ENCODE data around the gene FKBP3. TPM values are rescaled to one million over a fixed set of nuclear protein-coding genes. Genes with fewer than 3 reads are reported as not detected.

Gene FKBP3
- total and polyA plus RNA-seq, 2 experiments from 2014 or later = 40.9 to 125 TPM

DNA sequence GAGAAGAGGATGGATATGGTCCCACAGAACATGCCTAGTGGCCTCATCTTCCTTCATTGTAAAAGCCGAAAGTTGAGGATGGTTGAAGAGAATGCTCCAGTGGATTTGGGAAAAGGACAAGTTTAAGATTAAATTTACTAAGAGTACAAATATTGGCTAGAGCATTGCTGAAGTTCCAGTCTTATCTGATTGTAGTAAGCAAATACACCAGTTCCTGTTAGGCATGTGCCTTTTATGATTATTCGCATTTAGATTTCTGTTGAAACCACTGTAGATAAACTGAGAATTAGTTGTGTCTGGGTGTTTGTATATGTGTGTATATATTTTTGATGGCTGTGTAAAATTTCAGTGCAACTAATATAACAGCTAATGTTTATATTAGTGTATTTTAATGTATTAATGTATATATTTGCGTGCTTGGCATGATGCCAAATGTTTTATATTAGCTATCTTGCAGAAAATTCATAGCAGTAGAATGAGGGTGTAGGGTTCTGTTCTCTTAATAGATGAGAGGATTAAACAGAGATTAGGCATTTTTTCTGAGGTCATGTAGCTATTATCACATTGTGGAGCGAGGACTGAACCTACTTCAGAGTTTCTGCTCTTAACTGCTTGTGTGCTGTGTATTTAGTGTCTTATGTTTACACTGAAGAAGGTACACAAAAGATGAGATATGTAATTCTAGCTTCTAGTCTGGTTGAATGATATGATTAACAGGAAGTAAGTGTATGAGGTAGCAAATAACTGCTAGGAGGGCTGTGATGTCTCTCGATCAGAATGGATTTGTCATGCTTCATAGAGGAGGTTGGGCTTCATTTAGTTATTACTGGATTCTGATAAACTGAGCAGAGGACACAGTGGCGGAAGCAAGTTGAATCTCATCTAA is 21.1 kb downstream of the FKBP3 start:
- H3K9ac ChIP-seq = no peak overlapping the region
- no peaks in the 10 kb centered on the region for H3K9me2 ChIP-seq (ENCODE audit: insufficient read depth)
- 82 to 84% methylated on average over 6 of the region's 6 CpGs for WGBS, 2 experiments (ENCODE audit: low coverage in 1 of 2, low lambda C conversion rate in 2 of 2, missing lambda C conversion rate in 2 of 2)
- H3K27me3 ChIP-seq (replicated peaks; ENCODE audit: insufficient read depth) = no peaks in the 10 kb centered on the region
- H3K27ac ChIP-seq = no peak overlapping the region
- H4K20me1 ChIP-seq (ENCODE audit: insufficient read depth) = no peaks in the 10 kb centered on the region
- H3K4me1 ChIP-seq (ENCODE audit: insufficient read depth) = 0 out of 2 replicates have a peak, but pooled peaks cover 5% of the 10 kb centered on the region
- H3K9me3 ChIP-seq (ENCODE audit: low read depth) = no peaks in the 10 kb centered on the region
- no peak overlapping the region for H3K4me2 ChIP-seq (ENCODE audit: unreplicated experiment)
- H3F3A ChIP-seq (ENCODE audit: insufficient read depth) = peaks cover 25% of the 10 kb centered on the region
- H3K36me3 ChIP-seq (ENCODE audit: low read depth) = peaks cover 78% of the 10 kb centered on the region
- H2AFZ ChIP-seq = no peak overlapping the region
- peak; percentile 16 for DNase-seq
- TF ChIP-seq EZH2 (IDR thresholded peaks at IDR 0.05; ENCODE audit: insufficient read depth, poor library complexity, severe bottlenecking) (no peak), EZH2phosphoT487 (IDR thresholded peaks at IDR 0.05; ENCODE audit: insufficient read depth, low read depth) (no peak)
- peaks cover 34% of the 10 kb centered on the region for H3K79me2 ChIP-seq (ENCODE audit: insufficient read depth)
- in situ Hi-C loops (cut with MboI) = no loop called here
- H3K4me3 ChIP-seq = no peak overlapping the region

GRCh38 chr14:45104561-45104960 is 29.7 kb downstream of the FKBP3 start:
- H3K9ac ChIP-seq = no peak overlapping the region
- no peak overlapping the region for H2AFZ ChIP-seq
- no peaks in the 10 kb centered on the region for H3K9me2 ChIP-seq (ENCODE audit: insufficient read depth)
- no peak overlapping the region for H3K4me3 ChIP-seq
- H3K4me2 ChIP-seq (ENCODE audit: unreplicated experiment) = no peak overlapping the region
- H4K20me1 ChIP-seq (ENCODE audit: insufficient read depth) = no peaks in the 10 kb centered on the region
- DNase-seq = no peak
- H3K27me3 ChIP-seq (replicated peaks; ENCODE audit: insufficient read depth) = no peaks in the 10 kb centered on the region
- peaks cover 71% of the 10 kb centered on the region for H3K36me3 ChIP-seq (ENCODE audit: low read depth)
- H3K9me3 ChIP-seq (ENCODE audit: low read depth) = no peaks in the 10 kb centered on the region
- in situ Hi-C loops (cut with MboI) = no loop called here
- peaks cover 5% of the 10 kb centered on the region; the same call in 1 of the 2 replicates for H3F3A ChIP-seq (ENCODE audit: insufficient read depth)
- H3K4me1 ChIP-seq (ENCODE audit: insufficient read depth) = no peaks in the 10 kb centered on the region
- peaks cover 66% of the 10 kb centered on the region for H3K79me2 ChIP-seq (ENCODE audit: insufficient read depth)
- TF ChIP-seq EZH2phosphoT487 (IDR thresholded peaks at IDR 0.05; ENCODE audit: insufficient read depth, low read depth) = no peak
- H3K27ac ChIP-seq = no peak overlapping the region
- 96 to 97% methylated on average over 1 of the region's 1 CpG for WGBS, 2 experiments (ENCODE audit: low coverage in 1 of 2, low lambda C conversion rate in 2 of 2, missing lambda C conversion rate in 2 of 2)

DNA sequence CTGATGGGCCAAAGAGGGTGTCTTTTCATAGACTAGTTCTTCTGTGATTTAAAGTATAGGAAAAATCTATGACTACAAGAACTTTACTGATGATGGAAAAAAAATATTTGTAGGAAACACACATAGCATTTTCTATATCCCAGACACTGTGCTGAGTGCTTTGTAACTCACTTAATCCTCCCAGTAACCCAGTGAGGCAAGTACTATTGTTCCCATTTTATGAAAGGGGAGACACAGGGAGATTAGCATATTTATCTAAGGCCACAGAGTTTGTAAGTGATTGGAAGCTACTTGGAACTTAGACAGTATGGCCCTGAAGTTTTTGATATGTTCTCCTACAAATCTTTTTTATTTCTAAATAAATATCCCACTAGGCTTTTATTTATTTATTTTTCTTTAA is 30.5 kb downstream of the FKBP3 start:
- Histone ChIP-seq H3K27me3 (replicated peaks; ENCODE audit: insufficient read depth) (no peaks in the 10 kb centered on the region), H3K79me2 (ENCODE audit: insufficient read depth) (peaks cover 74% of the 10 kb centered on the region), H3K36me3 (ENCODE audit: low read depth) (peaks cover 73% of the 10 kb centered on the region), H3K9me3 (ENCODE audit: low read depth) (no peaks in the 10 kb centered on the region), H3K27ac (no peak overlapping the region), H3K4me1 (ENCODE audit: insufficient read depth) (no peaks in the 10 kb centered on the region), H3K9me2 (ENCODE audit: insufficient read depth) (no peaks in the 10 kb centered on the region), H3F3A (ENCODE audit: insufficient read depth) (peaks cover under 1% of the 10 kb centered on the region; the same call in 1 of the 2 replicates), H3K4me3 (no peak overlapping the region), H3K9ac (no peak overlapping the region), H2AFZ (no peak overlapping the region), H3K4me2 (ENCODE audit: unreplicated experiment) (no peak overlapping the region), H4K20me1 (ENCODE audit: insufficient read depth) (no peaks in the 10 kb centered on the region)
- in situ Hi-C loops (cut with MboI) = no loop called here
- no peak for TF ChIP-seq EZH2phosphoT487 (IDR thresholded peaks at IDR 0.05; ENCODE audit: insufficient read depth, low read depth)
- DNase-seq = no peak

DNA sequence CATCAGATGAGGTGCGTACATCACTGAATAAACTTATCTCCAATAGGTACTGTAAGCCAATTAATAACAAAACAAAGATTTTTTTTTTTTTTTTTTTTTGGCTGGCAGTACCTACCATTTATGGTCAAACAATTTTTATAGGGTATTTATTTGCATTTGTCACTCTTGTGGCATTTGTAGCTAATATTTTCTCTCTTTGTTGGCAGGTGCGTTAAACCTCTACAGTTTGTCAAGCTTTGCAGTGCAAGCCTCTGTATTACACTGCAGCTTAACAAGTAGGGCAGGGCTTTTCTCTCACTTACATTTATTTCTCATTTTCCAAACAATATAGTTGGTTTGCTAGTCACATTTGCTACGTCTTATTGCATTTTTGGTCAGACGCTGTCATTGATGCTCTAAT is 38.1 kb downstream of the FKBP3 start:
- DNase-seq = no peak
- Histone ChIP-seq H3K9me3 (ENCODE audit: low read depth) (no peaks in the 10 kb centered on the region), H3K4me2 (ENCODE audit: unreplicated experiment) (no peak overlapping the region), H4K20me1 (ENCODE audit: insufficient read depth) (no peaks in the 10 kb centered on the region), H3K36me3 (ENCODE audit: low read depth) (peaks cover 56% of the 10 kb centered on the region), H3K27me3 (replicated peaks; ENCODE audit: insufficient read depth) (no peaks in the 10 kb centered on the region), H3F3A (ENCODE audit: insufficient read depth) (peaks cover 18% of the 10 kb centered on the region), H2AFZ (no peak overlapping the region), H3K79me2 (ENCODE audit: insufficient read depth) (peaks cover 97% of the 10 kb centered on the region), H3K4me1 (ENCODE audit: insufficient read depth) (peaks cover 11% of the 10 kb centered on the region), H3K4me3 (no peak overlapping the region), H3K9ac (no peak overlapping the region), H3K27ac (no peak overlapping the region), H3K9me2 (ENCODE audit: insufficient read depth) (no peaks in the 10 kb centered on the region)
- in situ Hi-C loops (cut with MboI) = no loop called here
- 97 to 98% methylated on average over 4 of the region's 4 CpGs for WGBS, 2 experiments (ENCODE audit: low coverage in 1 of 2, low lambda C conversion rate in 2 of 2, missing lambda C conversion rate in 2 of 2)
- TF ChIP-seq EZH2 (IDR thresholded peaks at IDR 0.05; ENCODE audit: insufficient read depth, poor library complexity, severe bottlenecking) (no peak), EZH2phosphoT487 (IDR thresholded peaks at IDR 0.05; ENCODE audit: insufficient read depth, low read depth) (no peak)
